ENCODE data around the gene CELF5.
"Not testable (repeated sequence)": the region's sequence is repeated elsewhere in the genome, so short reads cannot be mapped to it uniquely, and the experiment has no call there.

CELF5 gene

GRCh38 chr19:3204646-3205275 lies 19.7 kb upstream of the CELF5 start:
- no peak for TF ChIP-seq JUND (IDR thresholded peaks at IDR 0.05; ENCODE audit: low read depth)
- no peak for DNase-seq (ENCODE audit: low read depth in 1 of 2, low spot score in 1 of 2)
- in situ Hi-C loops (cut with HindIII; ENCODE audit: low pct_unique_long_range_greater_than_20kb, low sequenced_read_pairs) = no loop called here

- no peak for TF ChIP-seq JUND (IDR thresholded peaks at IDR 0.05; ENCODE audit: low read depth)
- DNase-seq (ENCODE audit: low read depth in 1 of 2, low spot score in 1 of 2) = no peak
- in situ Hi-C loops (cut with HindIII; ENCODE audit: low pct_unique_long_range_greater_than_20kb, low sequenced_read_pairs) = no loop called here
Observed at GRCh38 chr19:3206216-3206953, 18.1 kb upstream of the CELF5 start.

- in situ Hi-C loops (cut with HindIII; ENCODE audit: low pct_unique_long_range_greater_than_20kb, low sequenced_read_pairs) = no loop called here
- no peak for DNase-seq (ENCODE audit: low read depth in 1 of 2, low spot score in 1 of 2)
- TF ChIP-seq JUND (IDR thresholded peaks at IDR 0.05; ENCODE audit: low read depth) = no peak
Observed at GRCh38 chr19:3207461-3208242, 16.8 kb upstream of the CELF5 start.

GRCh38 chr19:3208317-3209207 lies 15.9 kb upstream of the CELF5 start:
- no peak for TF ChIP-seq JUND (IDR thresholded peaks at IDR 0.05; ENCODE audit: low read depth)
- in situ Hi-C loops (cut with HindIII; ENCODE audit: low pct_unique_long_range_greater_than_20kb, low sequenced_read_pairs) = no loop called here
- DNase-seq (ENCODE audit: low read depth in 1 of 2, low spot score in 1 of 2) = no peak

- in situ Hi-C loops (cut with HindIII; ENCODE audit: low pct_unique_long_range_greater_than_20kb, low sequenced_read_pairs) = no loop called here
- peak in 1 of 2 experiments; percentile 33 for DNase-seq (ENCODE audit: low read depth in 1 of 2, low spot score in 1 of 2)
- no peak for TF ChIP-seq JUND (IDR thresholded peaks at IDR 0.05; ENCODE audit: low read depth)
Observed at GRCh38 chr19:3210347-3211017, 14.0 kb upstream of the CELF5 start.

- no peak for TF ChIP-seq JUND (IDR thresholded peaks at IDR 0.05; ENCODE audit: low read depth)
- no peak for DNase-seq (ENCODE audit: low read depth in 1 of 2, low spot score in 1 of 2)
- in situ Hi-C loops (cut with HindIII; ENCODE audit: low pct_unique_long_range_greater_than_20kb, low sequenced_read_pairs) = no loop called here
Observed at GRCh38 chr19:3211191-3211590, 13.3 kb upstream of the CELF5 start.

- TF ChIP-seq JUND (IDR thresholded peaks at IDR 0.05; ENCODE audit: low read depth) = no peak
- in situ Hi-C loops (cut with HindIII; ENCODE audit: low pct_unique_long_range_greater_than_20kb, low sequenced_read_pairs) = no loop called here
- no peak for DNase-seq (ENCODE audit: low read depth in 1 of 2, low spot score in 1 of 2)
Observed at GRCh38 chr19:3213159-3213558, 11.3 kb upstream of the CELF5 start.

- in situ Hi-C loops (cut with HindIII; ENCODE audit: low pct_unique_long_range_greater_than_20kb, low sequenced_read_pairs) = no loop called here
- no peak for DNase-seq (ENCODE audit: low read depth in 1 of 2, low spot score in 1 of 2)
- TF ChIP-seq JUND (IDR thresholded peaks at IDR 0.05; ENCODE audit: low read depth) = no peak
Observed at GRCh38 chr19:3216874-3217273, 7.6 kb upstream of the CELF5 start.

GRCh38 chr19:3220576-3220975 lies 3.9 kb upstream of the CELF5 start:
- in situ Hi-C loops (cut with HindIII; ENCODE audit: low pct_unique_long_range_greater_than_20kb, low sequenced_read_pairs) = no loop called here
- DNase-seq (ENCODE audit: low read depth in 1 of 2, low spot score in 1 of 2) = no peak

GRCh38 chr19:3221576-3221975 lies 2.9 kb upstream of the CELF5 start:
- DNase-seq (ENCODE audit: low read depth in 1 of 2, low spot score in 1 of 2); in situ Hi-C loops (cut with HindIII; ENCODE audit: low pct_unique_long_range_greater_than_20kb, low sequenced_read_pairs): not testable (repeated sequence)

More at GRCh38 chr19:3220576-3220975, 3.9 kb upstream of the CELF5 start:
- no peak for TF ChIP-seq JUND (IDR thresholded peaks at IDR 0.05; ENCODE audit: low read depth)

- no peak for TF ChIP-seq JUND (IDR thresholded peaks at IDR 0.05; ENCODE audit: low read depth)
- no peak for DNase-seq (ENCODE audit: low read depth in 1 of 2, low spot score in 1 of 2)
- in situ Hi-C loops (cut with HindIII; ENCODE audit: low pct_unique_long_range_greater_than_20kb, low sequenced_read_pairs) = no loop called here
Observed at GRCh38 chr19:3222709-3223108, 1.8 kb upstream of the CELF5 start.

- in situ Hi-C loops (cut with HindIII; ENCODE audit: low pct_unique_long_range_greater_than_20kb, low sequenced_read_pairs) = no loop called here
- no peak for DNase-seq (ENCODE audit: low read depth in 1 of 2, low spot score in 1 of 2)
- no peak for TF ChIP-seq JUND (IDR thresholded peaks at IDR 0.05; ENCODE audit: low read depth)
Observed at GRCh38 chr19:3225169-3225485, 666 bp downstream of the CELF5 start.

All from T47D (cell line).